Gastroesophageal sphincter (tissue), 4 donors: ENCODE measurements around the gene CFAP77. TPM values are rescaled to one million over a fixed set of nuclear protein-coding genes. Genes with fewer than 3 reads are reported as not detected.

Experiments
- ATAC-seq: fragments of 150-250 bp; one replicate; pipeline ENCODE4 v1.9.1; 2016; ENCODE audit warnings: mild to moderate bottlenecking, moderate library complexity
- H3K27ac ChIP-seq, 4 donors: fragments of 200-600 bp; sonication (generic) in 3 of 4; 1 replicate in 3 of 4; 2 replicates in 1 of 4; pipeline ENCODE4 v1.5.1; 2016 to 2019
- H3K27me3 ChIP-seq: fragments of 200-600 bp; sonication (generic); one replicate; pipeline ENCODE4 v1.5.1; 2019
- H3K36me3 ChIP-seq, 2 donors: fragments of 200-600 bp; sonication (generic); one replicate each; pipeline ENCODE4 v1.5.1; 2019; ENCODE audit warnings: control low read depth in 1 of 2
- H3K4me1 ChIP-seq, 3 donors: fragments of 200-600 bp; sonication (generic); 1 replicate in 2 of 3; 2 replicates in 1 of 3; pipeline ENCODE4 v1.5.1; 2016 to 2019; ENCODE audit warnings: control low read depth in 2 of 3
- H3K4me3 ChIP-seq, 2 donors: fragments of 200-600 bp; sonication (generic); one replicate each; pipeline ENCODE4 v1.5.1; 2019; ENCODE audit warnings: mild to moderate bottlenecking in 1 of 2, moderate library complexity in 1 of 2
- H3K9me3 ChIP-seq, 3 donors: fragments of 200-600 bp; sonication (generic); one replicate each; pipeline ENCODE4 v1.5.1; 2017 to 2019; ENCODE audit warnings: control low read depth in 2 of 3
- EP300 ChIP-seq: sonication (generic); formaldehyde crosslinking; IDR thresholded peaks from one replicate; pipeline ENCODE4 v1.6.1; 2017; ENCODE audit warnings: antibody characterized with exemption, mild to moderate bottlenecking
- POLR2A ChIP-seq, 2 donors: fragments of 450-650 bp; IDR thresholded peaks; one replicate each; pipeline ENCODE4 v1.6.1; 2017; ENCODE audit warnings: antibody characterized with exemption in 2 of 2, mild to moderate bottlenecking in 2 of 2, moderate library complexity in 1 of 2
- POLR2AphosphoS5 ChIP-seq: sonication (generic); formaldehyde crosslinking; IDR thresholded peaks from one replicate; pipeline ENCODE4 v1.6.1; 2017; ENCODE audit warnings: antibody characterized with exemption
- WGBS, 2 donors: methylation state at CpG; one replicate each; pipeline ENCODE4 v1.1.5; 2018; ENCODE audit warnings: low coverage in 1 of 2; 5-methylcytosine and 5-hydroxymethylcytosine counted together
- total RNA-seq, 4 donors: library from RNA; depleted of rRNA; stranded (reverse); fragments of >200 nt; gene quantifications; one replicate each; pipeline ENCODE4 v1.1.0, GENCODE V29; 2016
- TF ChIP-seq, protein P1 (sequence below), 4 experiments: fragments of 200-600 bp in 2 of 4; fragments of 450-650 bp in 2 of 4; sonication (generic) in 1 of 4; IDR thresholded peaks; one replicate each; pipeline ENCODE4 v1.5.1; 2017 to 2019; ENCODE audit warnings: antibody characterized with exemption in 4 of 4, mild to moderate bottlenecking in 2 of 4, moderate library complexity in 2 of 4

CFAP77 gene
- total RNA-seq, 4 donors from 2014 or later = not detected

GRCh38 chr9:132600326-132600984 is 190.4 kb downstream of the CFAP77 start:
- H3K27me3 ChIP-seq = peaks cover 14% of the 10 kb centered on the region
- WGBS, 2 donors = 83 to 95% methylated on average over 2 to 11 of the region's 12 CpGs
- TF ChIP-seq POLR2AphosphoS5 (no peak), POLR2A (IDR thresholded peaks at IDR 0.05) (no peak), EP300 (no peak)
- TF ChIP-seq, protein P1, sequence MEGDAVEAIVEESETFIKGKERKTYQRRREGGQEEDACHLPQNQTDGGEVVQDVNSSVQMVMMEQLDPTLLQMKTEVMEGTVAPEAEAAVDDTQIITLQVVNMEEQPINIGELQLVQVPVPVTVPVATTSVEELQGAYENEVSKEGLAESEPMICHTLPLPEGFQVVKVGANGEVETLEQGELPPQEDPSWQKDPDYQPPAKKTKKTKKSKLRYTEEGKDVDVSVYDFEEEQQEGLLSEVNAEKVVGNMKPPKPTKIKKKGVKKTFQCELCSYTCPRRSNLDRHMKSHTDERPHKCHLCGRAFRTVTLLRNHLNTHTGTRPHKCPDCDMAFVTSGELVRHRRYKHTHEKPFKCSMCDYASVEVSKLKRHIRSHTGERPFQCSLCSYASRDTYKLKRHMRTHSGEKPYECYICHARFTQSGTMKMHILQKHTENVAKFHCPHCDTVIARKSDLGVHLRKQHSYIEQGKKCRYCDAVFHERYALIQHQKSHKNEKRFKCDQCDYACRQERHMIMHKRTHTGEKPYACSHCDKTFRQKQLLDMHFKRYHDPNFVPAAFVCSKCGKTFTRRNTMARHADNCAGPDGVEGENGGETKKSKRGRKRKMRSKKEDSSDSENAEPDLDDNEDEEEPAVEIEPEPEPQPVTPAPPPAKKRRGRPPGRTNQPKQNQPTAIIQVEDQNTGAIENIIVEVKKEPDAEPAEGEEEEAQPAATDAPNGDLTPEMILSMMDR (IDR thresholded peaks at IDR 0.05) = no peak
- H3K36me3 ChIP-seq = peaks cover 0 to 99% of the 10 kb centered on the region in 2 donors
- H3K27ac ChIP-seq = no peak overlapping the region
- H3K9me3 ChIP-seq = no peaks in the 10 kb centered on the region
- H3K4me1 ChIP-seq = no peaks in the 10 kb centered on the region
- H3K4me3 ChIP-seq = no peak overlapping the region
- ATAC-seq = no peak

DNA sequence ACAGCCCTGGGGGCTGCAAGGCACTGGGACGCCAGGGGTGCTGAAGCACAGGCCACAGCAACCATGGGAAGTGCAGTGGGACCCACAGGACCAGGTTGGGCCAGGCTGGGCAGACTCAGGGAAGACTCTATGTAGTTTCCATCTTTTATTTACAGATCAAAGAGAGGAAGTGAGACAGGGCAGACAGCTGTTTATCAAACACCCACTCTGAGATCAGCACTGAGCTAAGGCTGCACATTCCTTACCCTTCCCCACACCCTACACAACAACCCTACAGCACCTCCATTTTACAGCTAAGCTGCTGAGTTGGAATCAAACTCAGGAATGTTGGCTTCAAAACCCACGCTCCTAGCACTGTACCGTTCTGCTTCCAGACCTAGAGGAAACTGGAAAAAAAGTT is 192.2 kb downstream of the CFAP77 start:
- Histone ChIP-seq H3K27ac (no peak overlapping the region), H3K27me3 (peaks cover 8% of the 10 kb centered on the region), H3K4me3 (no peak overlapping the region), H3K4me1 (no peaks in the 10 kb centered on the region), H3K9me3 (no peaks in the 10 kb centered on the region), H3K36me3 (peaks cover 0 to 99% of the 10 kb centered on the region in 2 donors)
- TF ChIP-seq EP300 = no peak
- TF ChIP-seq POLR2A (IDR thresholded peaks at IDR 0.05) = no peak
- TF ChIP-seq, protein P1 (IDR thresholded peaks at IDR 0.05) = no peak
- no peak for TF ChIP-seq POLR2AphosphoS5
- ATAC-seq = no peak
- WGBS, 2 donors = 51 to 61% methylated on average over 2 to 3 of the region's 3 CpGs

GRCh38 chr9:132605387-132605786 is 195.4 kb downstream of the CFAP77 start:
- 60% methylated on average over 1 of the region's 6 CpGs; no CpG with 5 or more reads in 1 of the 2 donors for WGBS, 2 donors
- peaks cover 0 to 99% of the 10 kb centered on the region in 2 donors for H3K36me3 ChIP-seq
- no peak for ATAC-seq
- H3K4me1 ChIP-seq = no peaks in the 10 kb centered on the region
- H3K27me3 ChIP-seq = no peaks in the 10 kb centered on the region
- TF ChIP-seq, protein P1 (IDR thresholded peaks at IDR 0.05) = no peak
- TF ChIP-seq EP300 (no peak), POLR2A (IDR thresholded peaks at IDR 0.05) (no peak), POLR2AphosphoS5 (no peak)
- no peak overlapping the region for H3K27ac ChIP-seq
- no peaks in the 10 kb centered on the region for H3K9me3 ChIP-seq
- no peak overlapping the region for H3K4me3 ChIP-seq

DNA sequence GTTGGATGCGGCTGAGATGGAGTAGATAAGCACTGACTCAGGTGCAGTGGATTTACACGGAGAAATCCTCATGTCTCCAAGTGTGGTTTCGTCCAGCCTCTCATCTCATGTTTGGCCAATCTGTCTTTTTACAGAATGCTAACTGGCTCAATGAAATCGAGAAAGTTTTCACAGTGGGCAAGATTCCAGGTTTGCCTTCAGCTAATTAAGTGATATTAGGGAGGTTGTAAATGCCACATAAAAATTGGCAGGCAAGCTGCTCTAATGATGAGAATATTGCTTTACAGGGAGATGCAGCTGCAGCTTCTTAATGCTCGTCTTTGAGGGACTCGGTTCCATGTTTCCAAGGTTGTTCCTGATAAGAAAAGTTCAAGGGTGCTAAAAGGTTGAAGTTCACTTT is 196.1 kb downstream of the CFAP77 start:
- WGBS, 2 donors = 77 to 79% methylated on average over 5 to 6 of the region's 6 CpGs
- peaks cover 0 to 99% of the 10 kb centered on the region in 2 donors for H3K36me3 ChIP-seq
- H3K9me3 ChIP-seq = no peaks in the 10 kb centered on the region
- no peaks in the 10 kb centered on the region for H3K4me1 ChIP-seq
- H3K4me3 ChIP-seq = no peak overlapping the region
- no peak overlapping the region for H3K27ac ChIP-seq
- TF ChIP-seq, protein P1 (IDR thresholded peaks at IDR 0.05) = no peak
- no peak for ATAC-seq
- no peaks in the 10 kb centered on the region for H3K27me3 ChIP-seq

DNA sequence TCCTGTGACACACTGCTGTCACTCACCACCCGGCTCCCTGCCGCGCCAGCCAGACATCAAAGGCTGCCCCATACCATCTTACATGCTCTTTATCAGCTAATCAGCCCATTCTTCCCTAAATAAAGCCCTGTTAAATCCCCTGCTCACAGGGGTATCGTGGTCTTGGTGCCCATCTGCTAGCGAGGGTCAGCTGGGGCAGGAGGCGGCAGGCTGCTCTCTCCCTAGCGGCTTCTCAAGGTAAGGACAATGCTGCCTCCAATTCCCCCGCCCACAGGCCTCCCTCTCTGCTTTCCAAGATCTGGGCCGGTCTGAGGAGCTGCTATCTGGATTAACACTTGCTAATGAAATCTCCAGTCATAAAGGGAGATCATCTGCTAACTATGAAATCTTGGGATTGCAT is 199.2 kb downstream of the CFAP77 start:
- no peak overlapping the region for H3K27ac ChIP-seq
- TF ChIP-seq POLR2AphosphoS5 (no peak), EP300 (no peak)
- WGBS, 2 donors = 80 to 83% methylated on average over 4 to 6 of the region's 9 CpGs
- H3K36me3 ChIP-seq = peaks cover 0 to 97% of the 10 kb centered on the region in 2 donors
- H3K4me3 ChIP-seq = no peak overlapping the region
- no peaks in the 10 kb centered on the region for H3K4me1 ChIP-seq
- H3K9me3 ChIP-seq = no peaks in the 10 kb centered on the region
- no peak for ATAC-seq
- H3K27me3 ChIP-seq = no peaks in the 10 kb centered on the region
